ENCODE measurements around the gene HEXD.

HEXD gene

DNA sequence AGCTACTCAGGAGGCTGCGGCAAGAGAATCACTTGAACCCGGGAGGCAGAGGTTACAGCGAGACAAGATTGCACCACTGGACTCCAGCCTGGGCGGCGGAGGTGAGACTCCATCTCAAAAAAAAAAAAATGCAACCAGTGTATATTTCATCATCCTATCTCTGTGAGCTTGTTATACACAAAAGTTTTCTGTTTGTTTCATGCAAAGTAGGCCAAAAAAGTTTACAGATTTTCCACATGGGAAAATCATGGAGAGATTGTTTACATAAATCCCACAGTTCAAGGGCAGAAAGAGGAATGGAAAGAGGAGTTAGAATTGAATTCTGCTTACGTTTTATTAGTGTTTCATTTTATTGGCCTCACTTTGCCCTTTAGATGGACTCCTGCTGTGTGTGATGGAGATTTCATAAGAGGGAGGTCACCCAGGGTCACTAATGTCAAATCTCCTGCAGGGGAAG lies 65.1 kb downstream of the HEXD start:
- TF ChIP-seq POLR2AphosphoS5 (IDR thresholded peaks at IDR 0.05; ENCODE audit: borderline replicate concordance, low read depth, low read length) (no peak), FOXP2 (optimal IDR thresholded peaks at IDR 0.05; ENCODE audit: control extremely low read depth, extremely low read length, insufficient read depth) (no peak), EZH2 (IDR thresholded peaks at IDR 0.05) (no peak)
- H3K9me3 ChIP-seq (ENCODE audit: low read depth, low read length) = no peaks in the 10 kb centered on the region
- no peak overlapping the region for H3K9ac ChIP-seq (ENCODE audit: insufficient read length)
- H3K36me3 ChIP-seq (ENCODE audit: insufficient read depth, low read length) = peaks cover 55% of the 10 kb centered on the region; the same call in 1 of the 2 replicates
- no peak for DNase-seq (ENCODE audit: low read depth, low spot score)
- H3K4me3 ChIP-seq = no peak overlapping the region
- no peak overlapping the region for H3K27ac ChIP-seq

GRCh38 chr17:82483836-82484235 lies 65.7 kb downstream of the HEXD start:
- no peak for DNase-seq (ENCODE audit: low read depth, low spot score)
- H3K36me3 ChIP-seq (ENCODE audit: insufficient read depth, low read length) = peaks cover 58% of the 10 kb centered on the region; the same call in 1 of the 2 replicates

DNA sequence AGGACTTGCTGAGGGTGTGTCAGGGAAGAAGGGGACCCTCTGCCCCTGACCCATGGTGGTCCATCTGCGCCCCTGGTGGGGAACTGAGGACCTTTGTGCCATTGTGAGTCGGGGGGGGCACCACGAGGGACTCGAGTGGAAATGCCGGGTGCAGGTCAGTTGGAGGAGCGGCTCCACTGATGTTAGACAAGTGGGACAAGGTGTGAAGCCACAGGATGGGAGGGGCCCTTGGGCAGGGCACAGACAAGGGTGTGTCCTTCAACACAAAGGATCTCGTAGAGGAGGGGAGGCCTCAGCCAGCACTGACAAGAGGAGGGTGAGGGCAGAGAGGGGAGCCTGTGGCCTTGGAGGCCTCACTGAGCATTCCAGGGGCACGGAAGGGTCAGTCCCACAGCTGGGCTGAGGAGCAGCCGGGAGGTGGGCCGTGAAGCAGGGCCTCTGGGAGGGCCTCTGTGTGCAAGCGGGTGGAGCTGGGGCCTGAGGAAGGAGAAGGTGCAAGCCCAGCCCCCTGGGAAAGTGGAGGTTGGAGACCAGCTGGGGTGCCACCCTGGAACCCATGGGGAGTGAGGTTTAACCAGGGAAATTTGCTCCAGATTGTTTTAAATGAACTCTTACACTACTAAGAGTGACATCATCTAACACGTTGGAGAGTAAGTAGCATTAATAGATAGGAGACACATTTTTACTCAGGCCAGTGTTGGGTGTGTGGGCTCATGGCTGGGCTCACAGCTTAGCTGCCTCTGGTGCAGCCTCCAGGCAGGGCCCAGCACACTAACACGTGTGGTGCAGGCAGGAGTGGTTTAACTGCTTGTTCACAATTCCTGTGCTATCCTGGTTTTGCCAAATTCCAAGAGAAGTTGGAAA lies 68.3 kb downstream of the HEXD start:
- peaks cover 38% of the 10 kb centered on the region; the same call in 1 of the 2 replicates for H3K36me3 ChIP-seq (ENCODE audit: insufficient read depth, low read length)
- TF ChIP-seq FOXP2 (optimal IDR thresholded peaks at IDR 0.05; ENCODE audit: control extremely low read depth, extremely low read length, insufficient read depth) (no peak), POLR2AphosphoS5 (IDR thresholded peaks at IDR 0.05; ENCODE audit: borderline replicate concordance, low read depth, low read length) (no peak), EZH2 (IDR thresholded peaks at IDR 0.05) (no peak)
- H3K9me3 ChIP-seq (ENCODE audit: low read depth, low read length) = no peaks in the 10 kb centered on the region
- no peak overlapping the region for H3K9ac ChIP-seq (ENCODE audit: insufficient read length)
- no peak overlapping the region for H3K27ac ChIP-seq
- H3K4me3 ChIP-seq = no peak overlapping the region
- DNase-seq (ENCODE audit: low read depth, low spot score) = no peak

More at GRCh38 chr17:82483836-82484235, 65.7 kb downstream of the HEXD start:
- Histone ChIP-seq H3K9me3 (ENCODE audit: low read depth, low read length) (no peaks in the 10 kb centered on the region), H3K9ac (ENCODE audit: insufficient read length) (no peak overlapping the region), H3K27ac (no peak overlapping the region), H3K4me3 (no peak overlapping the region)
- TF ChIP-seq FOXP2 (optimal IDR thresholded peaks at IDR 0.05; ENCODE audit: control extremely low read depth, extremely low read length, insufficient read depth) = no peak
- TF ChIP-seq EZH2 (IDR thresholded peaks at IDR 0.05) = no peak
- TF ChIP-seq POLR2AphosphoS5 (IDR thresholded peaks at IDR 0.05; ENCODE audit: borderline replicate concordance, low read depth, low read length) = no peak

DNA sequence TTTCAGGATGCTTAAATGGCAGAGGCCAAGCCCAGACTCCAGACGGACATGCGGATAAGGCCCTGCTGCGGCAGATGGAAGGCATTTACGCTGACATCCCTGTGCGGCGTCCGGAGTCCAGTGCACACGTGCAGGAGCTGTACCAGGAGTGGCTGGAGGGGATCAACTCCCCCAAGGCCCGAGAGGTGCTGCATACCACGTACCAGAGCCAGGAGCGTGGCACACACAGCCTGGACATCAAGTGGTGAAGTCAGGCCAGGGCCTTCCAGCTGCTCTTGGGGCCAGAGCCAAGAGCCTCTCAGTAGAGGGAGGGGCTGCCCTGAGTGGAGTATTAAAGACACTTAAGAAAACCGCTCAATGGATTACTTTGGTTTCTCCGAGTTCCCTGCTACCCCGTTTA lies 69.8 kb downstream of the HEXD start:
- TF ChIP-seq EZH2 (IDR thresholded peaks at IDR 0.05) = no peak
- no peak for TF ChIP-seq FOXP2 (optimal IDR thresholded peaks at IDR 0.05; ENCODE audit: control extremely low read depth, extremely low read length, insufficient read depth)
- no peak for TF ChIP-seq POLR2AphosphoS5 (IDR thresholded peaks at IDR 0.05; ENCODE audit: borderline replicate concordance, low read depth, low read length)
- Histone ChIP-seq H3K36me3 (ENCODE audit: insufficient read depth, low read length) (peaks cover 30% of the 10 kb centered on the region; the same call in 1 of the 2 replicates), H3K9me3 (ENCODE audit: low read depth, low read length) (no peaks in the 10 kb centered on the region), H3K27ac (no peak overlapping the region), H3K9ac (ENCODE audit: insufficient read length) (no peak overlapping the region), H3K4me3 (no peak overlapping the region)
- no peak for DNase-seq (ENCODE audit: low read depth, low spot score)

- H3K9ac ChIP-seq (ENCODE audit: insufficient read length) = no peak overlapping the region
- peaks cover 19% of the 10 kb centered on the region; the same call in 1 of the 2 replicates for H3K36me3 ChIP-seq (ENCODE audit: insufficient read depth, low read length)
- no peak overlapping the region for H3K27ac ChIP-seq
- DNase-seq (ENCODE audit: low read depth, low spot score) = no peak
- H3K4me3 ChIP-seq = no peak overlapping the region
- no peaks in the 10 kb centered on the region for H3K9me3 ChIP-seq (ENCODE audit: low read depth, low read length)
- TF ChIP-seq FOXP2 (optimal IDR thresholded peaks at IDR 0.05; ENCODE audit: control extremely low read depth, extremely low read length, insufficient read depth) = no peak
- TF ChIP-seq EZH2 (IDR thresholded peaks at IDR 0.05) = no peak
- no peak for TF ChIP-seq POLR2AphosphoS5 (IDR thresholded peaks at IDR 0.05; ENCODE audit: borderline replicate concordance, low read depth, low read length)
These were observed 71.0 kb downstream of the HEXD start for GRCh38 chr17:82489117-82489516.

GRCh38 chr17:82489851-82490511 lies 71.8 kb downstream of the HEXD start:
- Histone ChIP-seq H3K27ac (no peak overlapping the region), H3K9ac (ENCODE audit: insufficient read length) (no peak overlapping the region), H3K36me3 (ENCODE audit: insufficient read depth, low read length) (peaks cover 13% of the 10 kb centered on the region; the same call in 1 of the 2 replicates), H3K4me3 (no peak overlapping the region), H3K9me3 (ENCODE audit: low read depth, low read length) (no peaks in the 10 kb centered on the region)
- no peak for DNase-seq (ENCODE audit: low read depth, low spot score)
- TF ChIP-seq FOXP2 (optimal IDR thresholded peaks at IDR 0.05; ENCODE audit: control extremely low read depth, extremely low read length, insufficient read depth) (no peak), EZH2 (IDR thresholded peaks at IDR 0.05) (no peak), POLR2AphosphoS5 (IDR thresholded peaks at IDR 0.05; ENCODE audit: borderline replicate concordance, low read depth, low read length) (no peak)

GRCh38 chr17:82490512-82491195 lies 72.5 kb downstream of the HEXD start:
- no peak overlapping the region for H3K27ac ChIP-seq
- no peaks in the 10 kb centered on the region for H3K9me3 ChIP-seq (ENCODE audit: low read depth, low read length)
- peaks cover 8% of the 10 kb centered on the region; the same call in 1 of the 2 replicates for H3K36me3 ChIP-seq (ENCODE audit: insufficient read depth, low read length)
- no peak for DNase-seq (ENCODE audit: low read depth, low spot score)
- H3K9ac ChIP-seq (ENCODE audit: insufficient read length) = no peak overlapping the region
- no peak for TF ChIP-seq POLR2AphosphoS5 (IDR thresholded peaks at IDR 0.05; ENCODE audit: borderline replicate concordance, low read depth, low read length)
- no peak for TF ChIP-seq EZH2 (IDR thresholded peaks at IDR 0.05)
- TF ChIP-seq FOXP2 (optimal IDR thresholded peaks at IDR 0.05; ENCODE audit: control extremely low read depth, extremely low read length, insufficient read depth) = no peak
- H3K4me3 ChIP-seq = no peak overlapping the region

DNA sequence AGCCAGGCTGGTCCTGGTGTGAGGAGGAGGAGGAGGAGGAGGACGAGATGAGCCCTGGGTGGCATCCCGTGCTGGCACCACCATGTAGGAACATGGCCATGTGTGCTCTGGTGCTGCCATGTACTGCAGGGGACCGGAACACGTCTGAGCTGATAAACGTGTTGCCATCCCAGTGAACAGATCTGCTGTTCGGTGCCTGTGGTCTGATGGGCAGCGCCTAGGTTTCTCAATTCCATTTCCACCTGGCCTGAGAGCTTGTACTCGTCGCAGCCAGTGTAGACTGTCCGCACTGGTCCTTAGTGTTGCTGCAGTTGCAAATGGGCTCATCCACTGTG lies 73.0 kb downstream of the HEXD start:
- Histone ChIP-seq H3K4me3 (no peak overlapping the region), H3K9me3 (ENCODE audit: low read depth, low read length) (no peaks in the 10 kb centered on the region), H3K9ac (ENCODE audit: insufficient read length) (no peak overlapping the region), H3K36me3 (ENCODE audit: insufficient read depth, low read length) (peaks cover 6% of the 10 kb centered on the region; the same call in 1 of the 2 replicates), H3K27ac (no peak overlapping the region)
- no peak for DNase-seq (ENCODE audit: low read depth, low spot score)
- no peak for TF ChIP-seq POLR2AphosphoS5 (IDR thresholded peaks at IDR 0.05; ENCODE audit: borderline replicate concordance, low read depth, low read length)
- TF ChIP-seq FOXP2 (optimal IDR thresholded peaks at IDR 0.05; ENCODE audit: control extremely low read depth, extremely low read length, insufficient read depth) = no peak
- no peak for TF ChIP-seq EZH2 (IDR thresholded peaks at IDR 0.05)

Measured in SK-N-MC (cell line).